Measurements from ENCODE around the gene RABL2A.
"Not testable (repeated sequence)": the region's sequence is repeated elsewhere in the genome, so short reads cannot be mapped to it uniquely, and the experiment has no call there.

RABL2A gene

GRCh38 chr2:113626616-113627330, at the start of gene RABL2A:
RABL2A (plus strand) TSS chr2:113627266; CDS start chr2:113628607, 1,341 bp downstream.
- peak; percentile 70 to 80 for DNase-seq (ENCODE audit: low read depth in 2 of 2)

DNA sequence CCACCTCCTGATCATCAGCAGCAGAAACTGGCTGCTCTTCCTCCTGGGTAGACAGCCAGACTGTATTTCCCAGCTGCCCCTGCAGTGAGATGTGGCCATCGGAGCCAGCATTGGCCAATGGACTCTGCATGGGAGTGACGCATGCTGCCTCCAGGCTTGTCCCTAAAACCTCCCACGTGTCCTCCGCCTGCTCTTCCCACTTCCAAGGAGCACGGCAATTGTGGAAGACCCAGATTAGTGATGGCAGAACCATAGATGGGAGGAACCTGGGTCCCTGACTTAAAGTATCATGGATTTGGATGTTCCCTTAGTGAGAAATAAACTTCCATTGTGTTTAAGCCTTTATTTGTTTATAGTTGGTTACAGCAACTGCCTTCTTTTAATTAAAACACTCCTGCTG, 48.6 kb upstream of the RABL2A start:
- not testable (repeated sequence) for DNase-seq (ENCODE audit: low read depth in 2 of 2)

DNA sequence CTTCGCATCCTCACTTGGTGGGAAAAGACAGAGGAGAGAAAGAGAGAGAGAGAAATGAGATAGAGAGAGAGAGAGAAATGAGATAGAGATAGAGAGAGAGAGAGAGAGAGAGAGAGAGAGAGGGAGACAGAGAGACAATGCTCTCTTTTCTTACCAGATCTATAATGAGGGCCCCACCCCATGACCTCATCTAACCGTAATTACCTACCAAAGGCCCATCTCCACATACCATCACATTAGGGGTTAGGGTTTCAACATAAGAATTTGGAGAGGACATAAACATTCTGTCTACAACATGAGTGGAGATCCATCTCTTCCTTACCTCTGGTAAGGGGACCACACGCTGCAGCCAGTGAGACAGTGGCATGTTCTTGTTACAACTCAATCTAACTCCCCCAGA, 44.6 kb upstream of the RABL2A start:
- DNase-seq (ENCODE audit: low read depth in 2 of 2) = not testable (repeated sequence)

DNA sequence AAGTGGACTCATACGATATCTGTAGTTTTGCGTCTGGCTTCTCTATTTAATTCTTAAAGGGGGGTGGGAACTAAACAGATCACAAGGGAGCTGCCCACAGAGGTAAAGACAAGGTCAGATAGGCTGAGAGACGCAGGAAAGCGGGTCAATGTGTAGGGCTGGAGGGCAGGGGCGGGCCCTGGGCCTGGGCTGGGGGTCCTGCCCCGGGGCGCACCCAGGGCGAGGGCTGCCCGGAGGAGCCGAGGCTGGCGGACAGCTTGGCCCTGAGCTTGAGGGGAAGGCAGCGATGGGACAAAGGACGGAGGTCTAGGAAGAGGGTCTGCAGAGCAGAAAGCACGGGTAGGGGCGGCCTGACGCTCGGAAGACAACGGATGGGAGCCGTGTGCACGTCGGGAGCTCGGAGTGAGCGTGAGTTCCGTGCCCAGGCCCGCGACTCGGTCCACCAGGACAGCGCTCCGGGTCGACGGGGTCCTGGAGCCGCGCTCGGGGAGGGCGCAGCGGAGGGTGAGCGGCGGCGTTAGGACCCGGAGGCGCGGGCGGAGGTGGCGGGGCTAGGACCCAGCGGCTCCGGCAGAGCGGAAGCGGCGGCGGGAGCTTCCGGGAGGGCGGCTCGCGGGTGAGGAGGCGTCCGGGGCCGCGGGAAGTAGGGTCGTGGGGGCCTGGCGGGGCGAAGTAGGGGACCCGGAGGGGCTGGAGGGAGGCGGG, 43.4 kb upstream of the RABL2A start:
- DNase-seq (ENCODE audit: low read depth in 2 of 2) = peak; percentile 77 to 80

- DNase-seq (ENCODE audit: low read depth in 2 of 2) = peak in 1 of 2 donors; percentile 8
Measured at GRCh38 chr2:113584311-113585092, 42.6 kb upstream of the RABL2A start.

GRCh38 chr2:113587201-113587600, 39.9 kb upstream of the RABL2A start:
- DNase-seq (ENCODE audit: low read depth in 2 of 2) = peak; percentile 19 to 33

DNA sequence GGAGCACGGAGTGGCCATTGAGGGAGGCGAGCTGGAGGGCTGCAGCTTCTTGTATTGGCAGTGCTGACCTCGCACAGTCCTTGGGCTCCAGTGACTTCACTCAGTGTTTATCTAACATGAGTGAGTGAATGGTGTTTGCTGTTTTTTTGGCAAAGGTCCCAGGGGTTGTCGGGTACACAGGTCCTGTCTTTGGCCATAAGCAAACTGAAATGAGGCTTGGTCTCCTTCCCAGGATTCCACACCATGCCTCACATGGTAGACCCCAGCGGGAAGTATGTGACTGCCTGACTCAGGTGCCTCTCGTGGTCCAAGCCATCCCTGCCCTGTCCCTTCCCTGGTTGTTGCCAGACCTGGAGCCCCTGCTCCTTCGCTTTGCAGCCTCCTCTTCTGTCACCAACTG, 37.5 kb upstream of the RABL2A start:
- DNase-seq (ENCODE audit: low read depth in 2 of 2) = not testable (repeated sequence)

DNA sequence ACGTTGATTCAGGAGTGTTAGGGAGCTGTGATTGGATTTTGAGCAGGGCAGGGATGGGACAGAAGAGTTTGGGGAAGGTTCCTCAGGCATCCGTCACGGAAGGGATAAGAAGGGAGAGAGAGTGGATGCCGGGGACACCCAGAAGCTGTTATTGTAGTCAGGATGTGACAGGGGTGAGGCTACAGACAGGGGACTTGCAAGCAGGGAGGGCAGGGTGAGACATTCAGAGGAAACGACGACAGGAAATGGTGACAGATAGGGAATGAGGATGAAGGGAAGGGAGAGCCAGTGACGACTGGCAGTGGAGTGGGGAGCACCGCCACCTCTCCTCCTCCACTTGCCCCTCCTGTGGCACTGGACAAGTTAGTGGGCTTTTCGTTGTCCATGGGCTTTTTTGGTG, 35.1 kb upstream of the RABL2A start:
- not testable (repeated sequence) for DNase-seq (ENCODE audit: low read depth in 2 of 2)

DNA sequence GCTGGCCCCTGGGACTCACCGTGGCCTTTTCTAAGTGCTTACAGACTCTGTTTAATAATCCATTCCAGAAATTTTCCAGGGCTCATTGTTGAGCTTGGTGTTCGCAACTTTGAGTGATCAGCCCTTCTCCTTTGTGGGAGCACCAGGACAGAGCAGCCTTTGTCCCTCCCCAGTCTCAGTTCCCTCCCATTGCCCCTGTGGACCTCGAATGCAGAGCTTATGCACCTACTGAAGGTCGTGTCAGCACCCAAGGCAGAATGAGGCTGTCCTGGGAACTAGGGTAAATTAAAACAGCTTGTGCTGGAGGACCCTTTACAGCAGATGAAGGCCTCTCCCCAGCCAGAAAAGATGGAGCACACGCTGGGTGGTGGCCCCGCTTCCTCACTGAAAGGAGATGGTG, 33.8 kb upstream of the RABL2A start:
- not testable (repeated sequence) for DNase-seq (ENCODE audit: low read depth in 2 of 2)

GRCh38 chr2:113595725-113596124, 31.3 kb upstream of the RABL2A start:
- DNase-seq (ENCODE audit: low read depth in 2 of 2) = not testable (repeated sequence)

DNA sequence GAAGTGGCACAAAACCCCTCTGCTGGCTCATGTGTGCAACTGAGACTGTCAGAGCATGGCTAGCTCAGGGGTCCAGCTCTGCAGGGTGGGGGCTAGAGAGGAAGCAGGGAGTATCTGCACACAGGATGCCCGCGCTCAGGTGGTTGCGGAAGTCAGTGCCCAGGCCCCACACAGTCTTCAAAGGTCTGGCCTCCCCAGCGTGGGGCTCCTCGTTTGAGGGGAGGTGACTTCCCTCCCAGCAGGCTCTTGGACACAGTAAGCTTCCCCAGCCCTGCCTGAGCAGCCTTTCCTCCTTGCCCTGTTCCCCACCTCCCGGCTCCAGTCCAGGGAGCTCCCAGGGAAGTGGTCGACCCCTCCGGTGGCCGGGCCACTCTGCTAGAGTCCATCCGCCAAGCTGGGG, 29.9 kb upstream of the RABL2A start:
- DNase-seq (ENCODE audit: low read depth in 2 of 2) = not testable (repeated sequence)

DNA sequence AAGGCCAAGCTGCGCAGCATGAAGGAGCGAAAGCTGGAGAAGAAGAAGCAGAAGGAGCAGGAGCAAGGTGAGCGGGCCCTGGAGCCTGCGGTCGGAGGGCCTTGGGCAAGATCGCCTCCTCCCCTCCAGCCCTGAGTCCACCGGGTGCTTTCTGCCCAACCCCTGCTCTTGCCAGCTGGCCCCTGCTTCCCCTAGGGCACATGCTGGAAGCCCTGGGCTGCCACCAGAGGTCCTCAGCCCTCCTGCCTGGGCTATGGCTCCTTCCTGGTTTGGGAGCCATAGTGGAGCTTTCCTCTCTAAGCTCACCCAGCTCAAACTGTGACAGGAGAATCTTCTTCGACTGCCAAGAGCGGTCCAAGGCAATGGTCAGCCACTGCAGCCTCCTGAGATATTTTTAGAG, 29.5 kb upstream of the RABL2A start:
- DNase-seq (ENCODE audit: low read depth in 2 of 2) = not testable (repeated sequence)

GRCh38 chr2:113598180-113598579, 28.9 kb upstream of the RABL2A start:
- DNase-seq (ENCODE audit: low read depth in 2 of 2) = not testable (repeated sequence)

- DNase-seq (ENCODE audit: low read depth in 2 of 2) = not testable (repeated sequence)
Measured at GRCh38 chr2:113598738-113599137, 28.3 kb upstream of the RABL2A start.

DNA sequence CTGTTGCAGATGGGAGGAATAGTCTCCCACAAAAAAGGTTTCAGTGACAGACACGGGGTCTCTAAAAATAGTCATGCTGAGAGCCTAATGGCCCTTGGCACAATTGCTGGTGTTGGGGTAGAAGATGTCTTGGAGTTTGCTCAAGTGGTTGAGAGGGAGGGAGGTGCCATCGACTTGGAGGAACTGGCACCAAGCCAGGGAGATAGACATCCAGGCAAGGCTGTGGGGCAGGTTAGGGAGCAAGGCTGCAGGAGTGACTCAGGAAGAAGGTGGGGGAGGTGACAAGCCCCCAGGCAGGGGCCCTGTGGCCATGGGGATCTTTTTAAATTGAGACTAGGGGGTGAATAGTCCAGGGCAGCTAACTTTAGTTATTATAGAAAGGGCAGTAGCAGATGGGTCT, 27.9 kb upstream of the RABL2A start:
- DNase-seq (ENCODE audit: low read depth in 2 of 2) = not testable (repeated sequence)

DNA sequence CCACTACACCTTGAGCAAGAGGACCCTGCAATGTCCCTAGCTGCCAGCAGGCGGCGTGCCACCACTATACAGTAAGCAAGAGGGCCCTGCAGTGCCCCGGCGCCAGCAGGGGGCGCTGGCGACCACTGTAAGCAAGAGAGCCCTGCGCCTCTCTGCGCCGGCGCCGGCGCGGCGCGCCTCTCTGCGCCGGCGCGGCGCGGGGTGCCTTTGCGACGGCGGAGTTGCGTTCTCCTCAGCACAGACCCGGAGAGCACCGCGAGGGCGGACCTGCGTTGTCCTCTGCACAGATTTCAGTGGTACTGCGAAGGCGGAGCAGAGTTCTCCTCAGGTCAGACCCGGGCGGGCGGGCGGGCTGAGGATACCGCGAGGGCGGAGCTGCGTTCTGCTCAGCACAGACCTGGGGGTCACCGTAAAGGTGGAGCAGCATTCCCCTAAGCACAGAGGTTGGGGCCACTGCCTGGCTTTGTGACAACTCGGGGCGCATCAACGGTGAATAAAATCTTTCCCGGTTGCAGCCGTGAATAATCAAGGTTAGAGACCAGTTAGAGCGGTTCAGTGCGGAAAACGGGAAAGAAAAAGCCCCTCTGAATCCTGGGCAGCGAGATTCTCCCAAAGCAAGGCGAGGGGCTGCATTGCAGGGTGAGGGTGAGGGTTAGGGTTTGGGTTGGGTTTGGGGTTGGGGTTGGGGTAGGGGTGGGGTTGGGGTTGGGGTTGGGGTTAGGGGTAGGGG, 24.9 kb upstream of the RABL2A start:
- peak; percentile 54 to 58 for DNase-seq (ENCODE audit: low read depth in 2 of 2)

- no peak for DNase-seq (ENCODE audit: low read depth in 2 of 2)
Measured at GRCh38 chr2:113602869-113603466, 24.1 kb upstream of the RABL2A start.

DNA sequence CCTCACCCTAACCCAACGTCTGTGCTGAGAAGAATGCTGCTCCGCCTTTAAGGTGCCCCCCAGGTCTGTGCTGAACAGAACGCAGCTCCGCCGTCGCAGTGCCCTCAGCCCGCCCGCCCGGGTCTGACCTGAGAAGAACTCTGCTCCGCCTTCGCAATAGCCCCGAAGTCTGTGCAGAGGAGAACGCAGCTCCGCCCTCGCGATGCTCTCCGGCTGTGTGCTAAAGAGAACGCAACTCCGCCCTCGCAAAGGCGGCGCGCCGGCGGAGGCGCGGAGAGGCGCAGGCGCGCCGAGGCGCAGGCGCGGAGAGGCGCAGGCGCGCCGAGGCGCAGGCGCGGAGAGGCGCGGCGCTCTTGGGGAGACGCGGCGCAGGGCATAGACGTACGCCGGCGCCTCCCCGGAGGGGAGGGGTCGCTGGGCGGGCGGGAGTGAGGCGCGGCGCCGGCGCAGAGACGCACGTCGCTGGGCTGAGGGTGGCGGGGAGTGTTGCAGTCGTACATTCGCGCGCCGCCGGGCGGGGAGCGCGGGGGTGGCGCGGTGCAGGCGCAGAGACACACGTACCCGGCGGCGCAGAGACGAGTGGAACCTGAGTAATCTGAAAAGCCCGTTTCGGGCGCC, 23.5 kb upstream of the RABL2A start:
- peak; percentile 72 to 80 for DNase-seq (ENCODE audit: low read depth in 2 of 2)

- peak; percentile 74 to 85 for DNase-seq (ENCODE audit: low read depth in 2 of 2)
Measured at GRCh38 chr2:113604085-113604477, 23.0 kb upstream of the RABL2A start.

DNA sequence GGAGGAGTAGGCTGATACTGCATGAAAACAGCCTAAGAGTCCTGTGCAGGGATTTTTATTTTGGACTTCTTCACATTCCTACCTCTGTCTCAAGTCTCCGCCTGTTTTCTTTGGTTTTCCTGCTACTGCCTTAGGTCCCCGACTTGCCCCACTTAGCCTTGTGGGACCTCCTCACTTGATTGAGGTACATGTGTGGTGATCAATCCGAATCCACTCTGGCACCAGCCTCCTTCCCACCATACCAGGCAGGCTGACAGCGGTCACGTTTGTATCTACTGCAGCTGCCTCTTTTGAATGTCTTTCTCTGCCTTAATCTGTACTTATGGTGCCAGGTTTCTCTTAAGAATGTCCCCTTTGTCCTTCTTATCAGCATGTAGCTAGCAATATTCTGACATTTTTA, 22.4 kb upstream of the RABL2A start:
- not testable (repeated sequence) for DNase-seq (ENCODE audit: low read depth in 2 of 2)

DNA sequence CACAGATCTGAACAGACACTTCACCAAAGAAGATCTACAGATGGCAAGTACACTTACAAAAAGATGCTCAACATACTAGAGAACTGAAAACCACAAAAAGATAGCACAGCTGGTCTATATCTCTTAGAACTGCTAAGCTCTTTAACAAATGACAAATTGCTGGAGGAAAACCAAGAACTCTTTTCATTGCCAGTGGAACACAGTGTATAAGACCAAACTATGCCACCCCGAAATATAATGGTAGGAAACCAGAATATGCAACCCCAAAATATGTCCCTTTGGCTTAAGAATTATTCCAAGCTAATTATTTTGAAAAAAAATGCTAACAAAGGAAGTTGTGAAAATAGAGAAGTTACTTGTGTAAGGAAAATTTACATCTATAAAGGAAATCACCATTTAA, 21.0 kb upstream of the RABL2A start:
- DNase-seq (ENCODE audit: low read depth in 2 of 2) = not testable (repeated sequence)
